ENCODE data around the gene CCDC154. TPM values are rescaled to one million over a fixed set of nuclear protein-coding genes. Genes with fewer than 3 reads are reported as not detected.

CCDC154 gene, protein sequence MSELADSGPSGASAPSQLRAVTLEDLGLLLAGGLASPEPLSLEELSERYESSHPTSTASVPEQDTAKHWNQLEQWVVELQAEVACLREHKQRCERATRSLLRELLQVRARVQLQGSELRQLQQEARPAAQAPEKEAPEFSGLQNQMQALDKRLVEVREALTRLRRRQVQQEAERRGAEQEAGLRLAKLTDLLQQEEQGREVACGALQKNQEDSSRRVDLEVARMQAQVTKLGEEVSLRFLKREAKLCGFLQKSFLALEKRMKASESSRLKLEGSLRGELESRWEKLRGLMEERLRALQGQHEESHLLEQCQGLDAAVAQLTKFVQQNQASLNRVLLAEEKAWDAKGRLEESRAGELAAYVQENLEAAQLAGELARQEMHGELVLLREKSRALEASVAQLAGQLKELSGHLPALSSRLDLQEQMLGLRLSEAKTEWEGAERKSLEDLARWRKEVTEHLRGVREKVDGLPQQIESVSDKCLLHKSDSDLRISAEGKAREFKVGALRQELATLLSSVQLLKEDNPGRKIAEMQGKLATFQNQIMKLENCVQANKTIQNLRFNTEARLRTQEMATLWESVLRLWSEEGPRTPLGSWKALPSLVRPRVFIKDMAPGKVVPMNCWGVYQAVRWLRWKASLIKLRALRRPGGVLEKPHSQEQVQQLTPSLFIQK
- total RNA-seq, result 1 to 10 TPM; 2.7 to 3.7 TPM

DNA sequence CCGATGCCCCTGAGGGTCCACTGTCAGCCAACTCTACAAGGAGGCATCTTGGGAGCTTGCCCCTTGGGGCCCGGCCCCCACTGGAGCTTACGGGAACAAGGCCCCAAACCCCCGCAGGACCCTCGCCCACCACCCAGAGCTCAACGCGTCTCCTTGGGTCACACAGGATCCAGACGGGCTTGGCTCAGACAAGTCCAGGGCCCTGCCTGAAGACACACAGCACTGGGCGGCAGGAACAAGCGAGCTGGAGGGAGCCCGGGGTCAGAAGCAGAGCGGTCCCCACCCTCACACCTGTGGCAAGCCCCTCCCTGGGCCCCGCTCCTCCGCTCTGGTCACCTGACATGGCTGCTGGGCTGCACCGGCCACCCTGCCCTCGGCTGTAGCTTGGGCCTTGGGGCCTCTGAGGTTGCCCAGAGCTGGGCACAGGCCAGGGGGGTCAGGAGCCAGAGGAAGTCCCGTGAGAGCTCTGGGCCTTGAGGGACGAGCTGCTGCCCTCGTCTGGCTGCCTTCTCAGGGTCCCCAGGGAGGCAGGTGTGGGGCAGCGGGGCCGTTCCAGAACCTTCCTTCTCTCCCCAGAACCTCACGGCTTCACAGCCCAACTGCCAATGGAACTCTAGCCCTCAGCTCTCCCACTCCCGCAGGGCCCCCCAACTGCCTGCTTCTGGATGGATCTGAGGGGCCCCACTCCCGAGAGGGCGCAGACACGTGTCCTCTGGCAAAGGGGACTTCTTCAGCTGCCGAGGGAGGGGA lies at the start of gene CCDC154:
TSS of gene CCDC154 (minus strand) at position 577 of the 750 bp plus-strand sequence. CDS start at position 343, 234 bp downstream.

DNA sequence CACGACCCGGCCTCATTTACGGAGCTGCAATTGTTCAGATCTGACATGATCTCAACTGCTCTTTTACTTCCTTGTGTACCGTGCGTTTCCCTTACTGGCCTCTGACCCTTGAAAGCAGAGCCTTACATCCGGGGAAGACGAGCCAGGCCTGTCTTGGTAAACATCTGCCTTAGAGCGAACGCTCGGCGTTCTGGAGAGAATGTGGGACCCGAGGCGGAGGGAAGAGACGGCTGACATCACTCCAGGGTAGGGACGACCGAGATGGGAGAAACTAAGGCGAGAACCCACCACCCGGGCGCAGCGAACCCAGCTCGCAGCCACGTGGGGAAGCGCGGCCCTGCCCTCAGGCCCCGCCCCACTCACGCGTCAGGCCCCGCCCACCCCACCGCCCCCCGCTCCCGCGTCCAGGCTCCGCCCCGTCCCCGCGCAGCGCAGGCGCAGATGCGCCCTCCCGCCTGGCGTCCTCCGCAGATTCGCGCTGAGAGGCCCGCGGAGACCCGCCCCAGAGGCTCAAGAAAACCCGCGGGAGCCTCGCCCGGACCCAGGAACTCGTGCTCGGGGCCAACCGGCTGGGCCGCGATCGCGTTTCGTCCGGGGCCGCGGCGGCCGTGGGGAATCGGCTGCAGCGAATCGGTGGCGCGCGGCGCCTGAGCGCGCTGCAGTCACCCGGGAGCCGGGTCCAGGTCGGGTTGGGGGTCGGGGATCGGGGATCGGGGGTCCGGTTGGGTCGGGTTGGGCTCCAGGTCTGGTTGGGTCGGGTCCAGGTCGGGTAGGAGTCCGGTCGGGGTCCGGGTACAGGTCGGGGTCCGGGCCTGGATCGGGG lies 48.8 kb upstream of the CCDC154 start, which contains the start of gene TELO2:
TSS of gene TELO2 (plus strand) at position 438 of the 823 bp plus-strand sequence. CDS start 922 bp downstream, outside the sequence.

DNA sequence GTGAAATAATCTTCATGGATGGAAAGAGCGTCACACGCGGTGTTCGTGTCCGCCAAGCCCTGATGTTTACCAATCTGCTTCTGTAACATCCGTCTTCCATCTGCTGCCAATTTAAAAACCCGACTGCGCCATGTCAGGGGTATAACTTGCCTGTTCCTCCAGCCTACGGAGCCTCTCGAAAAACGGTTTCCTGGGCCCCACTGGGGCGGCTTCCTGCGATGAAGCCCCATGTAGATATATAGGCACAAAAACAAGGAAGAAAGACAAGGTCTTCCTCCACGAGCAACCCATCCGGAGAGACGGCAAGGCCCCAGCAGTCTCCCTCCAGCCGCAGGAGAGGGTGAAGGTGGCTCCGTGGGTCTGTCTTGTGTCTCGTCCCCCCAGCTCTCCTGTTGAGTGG lies 44.3 kb upstream of the CCDC154 start, which contains the start of gene PTX4:
TSS of gene PTX4 (minus strand) at position 326 of the 400 bp plus-strand sequence. CDS start at position 291, 35 bp downstream.

DNA sequence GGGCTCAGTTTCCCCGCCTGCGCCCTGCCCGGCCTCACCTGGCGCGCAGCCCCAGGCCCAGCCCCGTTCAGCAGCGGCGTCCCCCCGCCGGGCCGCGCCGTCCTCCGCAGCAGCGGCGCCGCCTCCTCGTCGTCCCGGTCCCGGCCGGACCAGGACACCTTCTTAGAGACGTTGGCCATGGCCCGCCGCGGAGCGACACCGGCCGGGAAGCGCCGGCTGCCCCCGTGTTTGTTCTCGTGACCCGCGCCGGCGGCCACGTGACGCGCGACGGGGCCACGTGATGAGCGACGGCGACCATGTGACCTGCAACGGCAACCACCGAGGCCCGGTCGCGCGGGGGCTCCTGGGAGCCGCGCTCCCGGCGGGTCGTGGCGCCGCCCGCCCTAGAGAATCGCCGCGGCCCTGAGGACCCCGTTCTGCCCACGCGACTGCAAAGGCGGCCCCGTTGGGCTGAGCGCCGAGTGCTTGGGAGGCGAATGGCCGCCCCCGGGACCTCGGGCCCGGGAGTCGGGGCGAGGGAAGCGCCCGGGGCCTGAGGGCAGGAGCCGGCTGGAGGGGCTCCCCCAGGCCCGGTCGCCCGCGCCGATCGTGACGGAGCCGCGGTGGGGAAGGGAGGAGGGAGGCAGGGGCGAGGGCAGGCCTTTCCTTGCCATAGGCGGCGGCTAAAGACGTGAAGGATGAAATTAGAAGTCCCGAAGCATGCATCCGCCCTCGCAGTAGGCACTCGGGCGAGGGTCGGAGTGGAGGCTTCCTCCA lies 30.6 kb upstream of the CCDC154 start, which contains the start of gene CLCN7:
TSS of gene CLCN7 (minus strand) at position 233 of the 756 bp plus-strand sequence. CDS start at position 179, 54 bp downstream.

DNA sequence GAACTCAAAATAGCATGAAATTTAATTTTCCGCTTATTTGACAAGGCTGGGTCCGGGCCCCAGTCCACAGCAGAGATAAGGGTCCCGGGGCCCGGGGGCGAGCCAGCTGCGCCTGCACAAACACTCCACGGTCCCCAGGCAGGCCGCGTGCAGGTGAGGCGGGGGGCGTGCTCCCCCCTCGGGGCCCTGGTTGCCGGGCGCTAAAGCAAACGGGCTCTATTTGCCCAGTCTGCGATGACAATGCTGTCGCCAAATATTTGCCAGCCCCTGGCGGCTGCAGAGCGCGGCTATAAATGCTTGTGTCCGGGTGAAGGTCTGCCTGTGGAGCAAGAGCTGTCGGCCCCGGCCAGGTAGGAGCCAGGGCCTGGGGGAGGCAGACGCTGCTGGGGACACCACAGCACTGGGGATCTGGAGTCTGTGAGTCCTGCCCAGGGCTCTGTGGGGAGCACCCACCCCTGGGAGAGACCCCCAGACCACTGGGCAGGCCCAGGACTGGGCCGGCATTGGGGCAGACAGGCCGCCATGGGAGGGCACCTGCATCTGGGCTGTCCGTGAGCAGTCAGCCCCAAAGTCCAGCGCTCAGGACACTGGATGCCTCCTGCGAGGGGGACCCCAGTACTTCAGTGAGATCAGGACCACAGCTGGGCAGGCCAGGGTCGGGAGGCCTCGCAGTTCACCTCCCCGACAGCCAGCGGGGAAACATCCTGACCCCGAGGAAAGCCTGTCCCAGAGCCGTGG lies 13.4 kb downstream of the CCDC154 start, which contains the start of gene PERCC1:
TSS of gene PERCC1 (plus strand) at position 320 of the 738 bp plus-strand sequence. CDS start 1,516 bp downstream, outside the sequence.

DNA sequence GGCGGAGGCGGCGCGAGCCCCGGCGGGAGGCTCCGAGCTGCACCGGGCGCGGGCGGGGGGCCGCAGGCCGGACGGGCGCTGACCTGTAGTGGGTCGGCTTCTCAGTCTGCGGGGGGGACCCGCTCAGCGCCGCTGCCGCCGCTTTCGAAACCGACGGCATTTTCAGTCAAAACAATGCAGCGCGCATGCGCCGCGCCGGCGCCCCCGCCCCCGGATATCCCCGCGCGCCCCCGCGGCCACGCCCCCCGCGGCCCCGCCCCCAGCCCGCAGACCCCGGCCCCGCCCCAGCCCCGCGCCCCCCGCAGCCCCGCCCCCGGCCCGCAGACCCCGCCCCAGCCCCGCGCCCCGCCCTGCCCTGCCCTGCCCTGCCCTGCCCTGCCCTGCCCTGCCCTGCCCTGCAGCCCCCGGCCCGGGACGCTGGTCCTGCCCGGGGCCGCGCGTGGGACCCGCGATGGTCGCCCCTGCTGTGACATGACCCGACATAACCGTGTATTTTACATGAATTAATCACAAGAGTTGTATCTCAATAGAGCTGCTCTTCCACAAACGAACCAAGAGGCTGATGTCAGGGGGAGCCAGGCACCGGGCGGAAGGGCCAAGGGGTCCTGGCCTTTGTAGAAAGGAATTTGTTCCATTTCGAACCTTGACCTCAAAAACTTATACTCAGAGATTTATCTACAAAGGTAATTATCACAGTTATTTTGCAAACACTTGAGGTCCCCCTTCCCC lies 29.7 kb downstream of the CCDC154 start, which contains the start of gene UNKL:
TSS of gene UNKL (minus strand) at position 173 of the 729 bp plus-strand sequence. CDS start at position 160, 13 bp downstream.

Other genes with a start within 250 kb of the CCDC154 start
- not detected for gene TPSG1, start 219.3 kb downstream of the CCDC154 start, total RNA-seq
- gene TPSB2, start 214.4 kb downstream of the CCDC154 start, total RNA-seq, result not detected
- not detected for gene TPSAB1, start 203.9 kb downstream of the CCDC154 start, total RNA-seq
- gene TPSD1, start 188.5 kb downstream of the CCDC154 start, total RNA-seq, result not detected
- gene UBE2I, start 134.9 kb downstream of the CCDC154 start, total RNA-seq, result 100 to 1,000 TPM; 165 to 201 TPM
- gene BAIAP3, start 110.9 kb downstream of the CCDC154 start, total RNA-seq, result 1 to 10 TPM; 1.4 to 1.7 TPM
- 10 to 100 TPM; 34.5 to 38.1 TPM for gene TSR3, start 92.7 kb downstream of the CCDC154 start, total RNA-seq
- gene GNPTG, start 92.6 kb downstream of the CCDC154 start, total RNA-seq, result 10 to 100 TPM; 37.3 to 40.1 TPM
- gene UNKL, start 29.9 kb downstream of the CCDC154 start, total RNA-seq, result 10 to 100 TPM; 46.5 to 51.1 TPM
- 10 to 100 TPM; 11.5 to 14.0 TPM for gene UQCC4, start 23.8 kb downstream of the CCDC154 start, total RNA-seq
- under 1 TPM in 1 of 2 experiments, not detected in 1; 0.73 TPM for gene PERCC1, start 13.5 kb downstream of the CCDC154 start, total RNA-seq
- 10 to 100 TPM; 61.3 to 66.5 TPM for gene CLCN7, start 30.5 kb upstream of the CCDC154 start, total RNA-seq
- not detected for gene PTX4, start 44.4 kb upstream of the CCDC154 start, total RNA-seq
- gene TELO2, start 48.8 kb upstream of the CCDC154 start, total RNA-seq, result 10 to 100 TPM; 55.8 to 58.1 TPM
- gene TMEM204, start 89.1 kb upstream of the CCDC154 start, total RNA-seq, result 10 to 100 TPM; 64.2 to 65.7 TPM
- gene IFT140, start 167.5 kb upstream of the CCDC154 start, total RNA-seq, result 10 to 100 TPM; 11.7 to 13.4 TPM
- 10 to 100 TPM; 27.4 to 28.1 TPM for gene CRAMP1, start 167.8 kb upstream of the CCDC154 start, total RNA-seq
- 10 to 100 TPM; 45.1 to 47.1 TPM for gene JPT2, start 233.7 kb upstream of the CCDC154 start, total RNA-seq